Activated T-cell treated with anti-CD3 and anti-CD28 coated beads, Interleukin-2, amount 50 U/mL, for 24 hours (primary cell): ENCODE data around the gene PAWR.

Experiments used
- DNase-seq: peaks from one replicate; pipeline ENCODE4 v3.0.0-alpha.2; 2020
- H3K27ac Mint-ChIP-seq: 2 replicates; pipeline ENCODE4 v1.8.0; 2020; ENCODE audit warnings: mild to moderate bottlenecking, mixed read lengths
- H3K27me3 Mint-ChIP-seq: 2 replicates; pipeline ENCODE4 v1.8.0; 2020; ENCODE audit warnings: mixed read lengths
- H3K36me3 Mint-ChIP-seq: 2 replicates; pipeline ENCODE4 v1.8.0; 2020; ENCODE audit warnings: low read depth, mixed read lengths
- H3K4me1 Mint-ChIP-seq: 2 replicates; pipeline ENCODE4 v1.8.0; 2020; ENCODE audit warnings: low read depth, mixed read lengths
- H3K4me3 Mint-ChIP-seq: 2 replicates; pipeline ENCODE4 v1.8.0; 2020; ENCODE audit warnings: mild to moderate bottlenecking, moderate library complexity, mixed read lengths
- H3K9me3 Mint-ChIP-seq: 2 replicates; pipeline ENCODE4 v1.8.0; 2020; ENCODE audit warnings: mixed read lengths

Gene PAWR

GRCh38 chr12:79615596-79616560 lies 74.9 kb downstream of the PAWR start:
- H3K27me3 Mint-ChIP-seq: no peaks in the 10 kb centered on the region
- H3K9me3 Mint-ChIP-seq: no peaks in the 10 kb centered on the region
- no peak overlapping the region for H3K4me3 Mint-ChIP-seq
- no peak for DNase-seq
- H3K4me1 Mint-ChIP-seq: no peaks in the 10 kb centered on the region
- H3K36me3 Mint-ChIP-seq: no peaks in the 10 kb centered on the region
- H3K27ac Mint-ChIP-seq: no peak overlapping the region

- Mint-ChIP-seq H3K4me3 (no peak overlapping the region), H3K4me1 (no peaks in the 10 kb centered on the region), H3K27me3 (no peaks in the 10 kb centered on the region), H3K9me3 (no peaks in the 10 kb centered on the region), H3K36me3 (no peaks in the 10 kb centered on the region), H3K27ac (no peak overlapping the region)
- DNase-seq: no peak
Measured at GRCh38 chr12:79614730-79615129, 76.0 kb downstream of the PAWR start.

GRCh38 chr12:79601908-79602307 lies 88.9 kb downstream of the PAWR start:
- Mint-ChIP-seq H3K27ac (no peak overlapping the region), H3K36me3 (no peaks in the 10 kb centered on the region), H3K9me3 (no peaks in the 10 kb centered on the region), H3K4me1 (no peaks in the 10 kb centered on the region), H3K4me3 (no peak overlapping the region), H3K27me3 (no peaks in the 10 kb centered on the region)
- DNase-seq: no peak

- H3K27ac Mint-ChIP-seq: no peak overlapping the region
- no peak overlapping the region for H3K4me3 Mint-ChIP-seq
- H3K9me3 Mint-ChIP-seq: no peaks in the 10 kb centered on the region
- no peaks in the 10 kb centered on the region for H3K4me1 Mint-ChIP-seq
- H3K36me3 Mint-ChIP-seq: no peaks in the 10 kb centered on the region
- no peak for DNase-seq
- H3K27me3 Mint-ChIP-seq: no peaks in the 10 kb centered on the region
Measured at GRCh38 chr12:79597910-79598309, 92.9 kb downstream of the PAWR start.

- H3K9me3 Mint-ChIP-seq: no peaks in the 10 kb centered on the region
Measured at GRCh38 chr12:79596719-79597350, 93.9 kb downstream of the PAWR start.

GRCh38 chr12:79595273-79595672 lies 95.5 kb downstream of the PAWR start:
- no peak for DNase-seq
- Mint-ChIP-seq H3K36me3 (no peaks in the 10 kb centered on the region), H3K9me3 (no peaks in the 10 kb centered on the region), H3K27me3 (no peaks in the 10 kb centered on the region), H3K27ac (no peak overlapping the region), H3K4me3 (no peak overlapping the region), H3K4me1 (no peaks in the 10 kb centered on the region)

More at GRCh38 chr12:79596719-79597350, 93.9 kb downstream of the PAWR start:
- DNase-seq: no peak
- no peak overlapping the region for H3K4me3 Mint-ChIP-seq
- H3K27me3 Mint-ChIP-seq: no peaks in the 10 kb centered on the region
- H3K4me1 Mint-ChIP-seq: no peaks in the 10 kb centered on the region
- no peak overlapping the region for H3K27ac Mint-ChIP-seq
- no peaks in the 10 kb centered on the region for H3K36me3 Mint-ChIP-seq

- Mint-ChIP-seq H3K36me3 (no peaks in the 10 kb centered on the region), H3K27ac (no peak overlapping the region), H3K4me1 (no peaks in the 10 kb centered on the region), H3K4me3 (no peak overlapping the region), H3K9me3 (no peaks in the 10 kb centered on the region), H3K27me3 (no peaks in the 10 kb centered on the region)
- no peak for DNase-seq
Measured at GRCh38 chr12:79592865-79593264, 97.9 kb downstream of the PAWR start.

GRCh38 chr12:79591988-79592387 lies 98.8 kb downstream of the PAWR start:
- no peaks in the 10 kb centered on the region for H3K9me3 Mint-ChIP-seq
- no peaks in the 10 kb centered on the region for H3K4me1 Mint-ChIP-seq
- H3K27me3 Mint-ChIP-seq: no peaks in the 10 kb centered on the region
- no peak for DNase-seq
- H3K4me3 Mint-ChIP-seq: no peak overlapping the region
- H3K36me3 Mint-ChIP-seq: no peaks in the 10 kb centered on the region
- H3K27ac Mint-ChIP-seq: no peak overlapping the region

- Mint-ChIP-seq H3K27me3 (no peaks in the 10 kb centered on the region), H3K4me1 (no peaks in the 10 kb centered on the region), H3K4me3 (no peak overlapping the region), H3K9me3 (no peaks in the 10 kb centered on the region), H3K36me3 (no peaks in the 10 kb centered on the region), H3K27ac (no peak overlapping the region)
- DNase-seq: no peak
Measured at GRCh38 chr12:79590751-79591150, 100.0 kb downstream of the PAWR start.

GRCh38 chr12:79587368-79587767 lies 103.4 kb downstream of the PAWR start:
- no peak overlapping the region for H3K27ac Mint-ChIP-seq
- no peaks in the 10 kb centered on the region for H3K4me1 Mint-ChIP-seq
- no peak overlapping the region for H3K4me3 Mint-ChIP-seq
- H3K9me3 Mint-ChIP-seq: no peaks in the 10 kb centered on the region
- DNase-seq: no peak
- no peaks in the 10 kb centered on the region for H3K27me3 Mint-ChIP-seq
- no peaks in the 10 kb centered on the region for H3K36me3 Mint-ChIP-seq

- no peaks in the 10 kb centered on the region for H3K9me3 Mint-ChIP-seq
- no peaks in the 10 kb centered on the region for H3K36me3 Mint-ChIP-seq
- no peaks in the 10 kb centered on the region for H3K4me1 Mint-ChIP-seq
- H3K27ac Mint-ChIP-seq: no peak overlapping the region
- no peak overlapping the region for H3K4me3 Mint-ChIP-seq
- DNase-seq: no peak
- H3K27me3 Mint-ChIP-seq: no peaks in the 10 kb centered on the region
Measured at GRCh38 chr12:79585147-79585546, 105.6 kb downstream of the PAWR start.

- Mint-ChIP-seq H3K4me3 (no peak overlapping the region), H3K9me3 (peaks cover 17% of the 10 kb centered on the region), H3K27me3 (no peaks in the 10 kb centered on the region), H3K4me1 (no peaks in the 10 kb centered on the region), H3K36me3 (peaks cover 12% of the 10 kb centered on the region), H3K27ac (no peak overlapping the region)
- DNase-seq: no peak
Measured at GRCh38 chr12:79573820-79574219, 116.9 kb downstream of the PAWR start.

- no peaks in the 10 kb centered on the region for H3K4me1 Mint-ChIP-seq
- no peak for DNase-seq
- H3K36me3 Mint-ChIP-seq: peaks cover 8% of the 10 kb centered on the region
- H3K27me3 Mint-ChIP-seq: peaks cover 3% of the 10 kb centered on the region
- no peak overlapping the region for H3K27ac Mint-ChIP-seq
- no peak overlapping the region for H3K4me3 Mint-ChIP-seq
- H3K9me3 Mint-ChIP-seq: peaks cover 15% of the 10 kb centered on the region
Measured at GRCh38 chr12:79569679-79570078, 121.1 kb downstream of the PAWR start.

GRCh38 chr12:79567175-79567563 lies 123.6 kb downstream of the PAWR start:
- Mint-ChIP-seq H3K36me3 (peaks cover 4% of the 10 kb centered on the region), H3K27ac (no peak overlapping the region), H3K4me1 (no peaks in the 10 kb centered on the region), H3K9me3 (peaks cover 7% of the 10 kb centered on the region), H3K4me3 (no peak overlapping the region), H3K27me3 (peaks cover 3% of the 10 kb centered on the region)
- no peak for DNase-seq

- no peaks in the 10 kb centered on the region for H3K4me1 Mint-ChIP-seq
- H3K27me3 Mint-ChIP-seq: peaks cover 3% of the 10 kb centered on the region
- DNase-seq: no peak
- H3K9me3 Mint-ChIP-seq: peaks cover 7% of the 10 kb centered on the region
- H3K4me3 Mint-ChIP-seq: no peak overlapping the region
- no peak overlapping the region for H3K27ac Mint-ChIP-seq
- peaks cover 2% of the 10 kb centered on the region for H3K36me3 Mint-ChIP-seq
Measured at GRCh38 chr12:79566452-79567174, 124.2 kb downstream of the PAWR start.
